Fibroblast of skin of left biceps (primary cell): ENCODE results near the gene PAK3.

Source experiments
- DNase-seq, 2 experiments: peaks; one replicate each; pipeline ENCODE4 v3.0.0-alpha.2; 2013; ENCODE audit warnings: low read depth in 2 of 2

PAK3 gene

GRCh38 chrX:111260451-111260850 is 164.5 kb downstream of the PAK3 start:
- no peak for DNase-seq

GRCh38 chrX:111262086-111262485 is 166.1 kb downstream of the PAK3 start:
- no peak for DNase-seq

GRCh38 chrX:111264385-111264784 is 168.4 kb downstream of the PAK3 start:
- no peak for DNase-seq

- DNase-seq: no peak
Measured at GRCh38 chrX:111265486-111265885, 169.5 kb downstream of the PAK3 start.

GRCh38 chrX:111268506-111268905 is 172.5 kb downstream of the PAK3 start:
- DNase-seq: no peak

GRCh38 chrX:111270339-111270738 is 174.3 kb downstream of the PAK3 start, which contains the start of gene CAPN6:
Gene CAPN6, minus strand, starts transcription at chrX:111270483. Its CDS starts 6,547 bp downstream, at chrX:111263936.
- DNase-seq: no peak
